HepG2 (cell line): ENCODE data around the gene APOC3. TPM values are rescaled to one million over a fixed set of nuclear protein-coding genes. Genes with fewer than 3 reads are reported as not detected.

Source experiments
- ATAC-seq: fragments of 200-7000 bp; cut with Tn5 transposase; 3 replicates; pipeline ENCODE4 v1.9.1; 2020; ENCODE audit warnings: mild to moderate bottlenecking, moderate library complexity
- BruUV-seq: library from RNA; stranded (reverse); fragments of 400-500 nt; replicated peaks from 2 replicates; lab custom pipeline; 2021; lab: Mats Ljungman, UMichigan
- CTCF ChIA-PET: fragments of 300-600 bp; formaldehyde crosslinking; extraction: SDS; loops from one replicate; lab custom pipeline; 2021; ENCODE audit warnings: low total read pairs, inconsistent platforms, low intra/inter-chr PET ratio; lab: Yijun Ruan, JAX
- POLR2A ChIA-PET: fragments of 350-600 bp; sonication (Branson Sonifier 250); formaldehyde crosslinking; loops from one replicate; lab custom pipeline; 2020; ENCODE audit warnings: antibody characterized with exemption, inconsistent platforms; lab: Yijun Ruan, JAX
- DNase-seq: peaks from one replicate; pipeline ENCODE4 v3.0.0-alpha.2; 2015; ENCODE audit warnings: low spot score
- FAIRE-seq: peaks from 3 replicates; lab custom pipeline; 2011; peaks lifted over from hg19 to GRCh38; lab: Jason Lieb, UNC
- H2AFZ ChIP-seq: one replicate; pipeline ENCODE4 v1.6.1; 2011; ENCODE audit warnings: low read length, inconsistent platforms
- H3K27ac ChIP-seq: fragments of 300-600 bp; 3 replicates; pipeline ENCODE4 v1.8.0; 2011; ENCODE audit warnings: mixed run types, mild to moderate bottlenecking, mixed read lengths, low read length, inconsistent platforms; ENCODE audit not compliant: insufficient read depth; ENCODE audit errors: extremely low read length
- H3K27me3 ChIP-seq, 2 experiments: fragments of 200-600 bp in 1 of 2; 2 replicates in 1 of 2; 3 replicates in 1 of 2; pipeline versions ENCODE4 v1.6.0 to v1.8.0; 2011; ENCODE audit warnings: low read length in 2 of 2, mild to moderate bottlenecking in 2 of 2, moderate library complexity in 2 of 2, inconsistent platforms in 1 of 2; ENCODE audit not compliant: insufficient read depth in 2 of 2, control insufficient read depth in 1 of 2
- H3K36me3 ChIP-seq, 2 experiments: fragments of 200-600 bp in 1 of 2; replicated peaks in 1 of 2; 2 replicates in 1 of 2; 3 replicates in 1 of 2; pipeline versions ENCODE4 v1.5.1 to v1.8.0; 2011; ENCODE audit warnings: low read length in 2 of 2, inconsistent platforms in 1 of 2; ENCODE audit not compliant: insufficient read depth in 2 of 2, control insufficient read depth in 1 of 2
- H3K4me1 ChIP-seq: 2 replicates; pipeline ENCODE4 v1.5.1; 2012; ENCODE audit warnings: low read length, inconsistent platforms; ENCODE audit not compliant: insufficient read depth
- H3K4me2 ChIP-seq: 2 replicates; pipeline ENCODE4 v1.6.0; 2011; ENCODE audit warnings: low read depth, low read length, inconsistent platforms
- H3K4me3 ChIP-seq, 3 experiments: fragments of 200-600 bp in 1 of 3; sonication (generic), shearing (Covaris generic) in 1 of 3; replicated peaks in 1 of 3; 2 replicates each; pipeline ENCODE4 v1.5.1; 2011 to 2016; ENCODE audit warnings: low read length in 3 of 3, inconsistent platforms in 2 of 3, low read depth in 2 of 3, mild to moderate bottlenecking in 2 of 3, control low read depth in 1 of 3, mixed read lengths in 1 of 3; ENCODE audit not compliant: insufficient read depth in 1 of 3
- H3K79me2 ChIP-seq: one replicate; pipeline ENCODE4 v1.6.1; 2011; ENCODE audit warnings: low read length, inconsistent platforms; ENCODE audit not compliant: insufficient read depth
- H3K9ac ChIP-seq: 2 replicates; pipeline ENCODE4 v1.6.0; 2011; ENCODE audit warnings: mild to moderate bottlenecking, low read depth, low read length, inconsistent platforms; ENCODE audit not compliant: insufficient read depth
- H3K9me3 ChIP-seq: 2 replicates; pipeline ENCODE4 v1.5.1; 2012; ENCODE audit warnings: mild to moderate bottlenecking, low read length
- H4K20me1 ChIP-seq: 2 replicates; pipeline ENCODE4 v1.6.0; 2011; ENCODE audit warnings: inconsistent platforms, mild to moderate bottlenecking, low read length, moderate library complexity; ENCODE audit not compliant: insufficient read depth
- ATF7 ChIP-seq, 2 experiments: fragments of 450-650 bp in 1 of 2; sonication (generic) in 1 of 2; formaldehyde crosslinking in 1 of 2; IDR thresholded peaks; 2 replicates each; pipeline versions ENCODE4 v1.4.0 to v1.6.1; 2016 to 2020; ENCODE audit warnings: antibody characterized with exemption in 1 of 2, mild to moderate bottlenecking in 1 of 2, missing genetic modification reagents in 1 of 2
- DNMT3B ChIP-seq: conservative IDR thresholded peaks from 2 replicates; pipeline ENCODE4 v1.6.1; 2016; ENCODE audit warnings: missing biosample characterization, control low read depth
- RARA ChIP-seq: IDR thresholded peaks from 2 replicates; pipeline ENCODE4 v1.6.1; 2016; ENCODE audit warnings: missing genetic modification reagents, missing compliant biosample characterization
- TEAD2 ChIP-seq: sonication (generic); formaldehyde crosslinking; IDR thresholded peaks from 2 replicates; pipeline ENCODE4 v1.9.0; 2021; ENCODE audit warnings: missing genetic modification reagents
- YEATS4 ChIP-seq: sonication (generic); formaldehyde crosslinking; IDR thresholded peaks from 2 replicates; pipeline ENCODE4 v1.4.0; 2020; ENCODE audit warnings: missing genetic modification reagents, borderline replicate concordance
- ZNF124 ChIP-seq: sonication (generic); formaldehyde crosslinking; IDR thresholded peaks from 2 replicates; pipeline ENCODE4 v1.4.0; 2020; ENCODE audit warnings: missing genetic modification reagents
- ZNF563 ChIP-seq: sonication (generic); formaldehyde crosslinking; IDR thresholded peaks from 2 replicates; pipeline ENCODE4 v1.8.0; 2022; ENCODE audit warnings: mild to moderate bottlenecking, moderate library complexity, missing genetic modification reagents
- ZNF598 ChIP-seq: sonication (generic); formaldehyde crosslinking; IDR thresholded peaks from 2 replicates; pipeline ENCODE4 v1.5.1; 2020; ENCODE audit warnings: mild to moderate bottlenecking, missing genetic modification reagents, borderline replicate concordance
- ZNF766 ChIP-seq: sonication (generic); formaldehyde crosslinking; IDR thresholded peaks from 2 replicates; pipeline ENCODE4 v1.5.0; 2020; ENCODE audit warnings: missing genetic modification reagents, borderline replicate concordance
- ZSCAN12 ChIP-seq: sonication (generic); formaldehyde crosslinking; IDR thresholded peaks from 2 replicates; pipeline ENCODE4 v1.9.0; 2021; ENCODE audit warnings: mild to moderate bottlenecking, missing genetic modification reagents
- WGBS: methylation state at CpG from one replicate; pipeline ENCODE4 v1.1.6; 2017; ENCODE audit warnings: low lambda C conversion rate; 5-methylcytosine and 5-hydroxymethylcytosine counted together
- in situ Hi-C: cut with HindIII; loops from 2 replicates; pipeline ENCODE4 v1.10.0; 2017; ENCODE audit warnings: low pct_unique_long_range_greater_than_20kb; ENCODE audit not compliant: extremely low pct_ligation_motif_present
- intact Hi-C: fragments of 100-400 bp; cut with micrococcal nuclease; formaldehyde crosslinking; loops from one replicate; pipeline ENCODE4 v1.10.0; 2022; ENCODE audit not compliant: unreplicated experiment
- polyA plus RNA-seq, 8 experiments: library from polyadenylated mRNA; depleted of rRNA in 3 of 8; stranded (reverse) in 7 of 8; unstranded in 1 of 8; fragments of >200 nt; fragmentation: Illumina TruSeq in 4 of 8; extraction: Trizol in 4 of 8; gene quantifications; 2 replicates each; pipeline versions ENCODE4 v1.2.1 to v1.2.3, GENCODE V29; 2011 to 2016; ENCODE audit warnings: low read depth in 4 of 8, missing spikeins in 1 of 8, mixed read lengths in 1 of 8; ENCODE audit not compliant: insufficient read depth in 1 of 8
- total RNA-seq, 5 experiments: library from RNA; depleted of rRNA; stranded (reverse); fragments of >200 nt; fragmentation: Illumina TruSeq; extraction: Trizol; gene quantifications; 2 replicates each; pipeline ENCODE4 v1.2.3, GENCODE V29; 2016; ENCODE audit warnings: low read depth in 1 of 5
- TF ChIP-seq, protein P1 (sequence below): sonication (generic); formaldehyde crosslinking; IDR thresholded peaks from 2 replicates; pipeline ENCODE4 v1.4.0; 2020; ENCODE audit warnings: missing genetic modification reagents
- TF ChIP-seq, protein P2 (sequence below): sonication (generic); formaldehyde crosslinking; IDR thresholded peaks from 2 replicates; pipeline ENCODE4 v1.4.0; 2020; ENCODE audit warnings: missing genetic modification reagents, borderline replicate concordance

Gene APOC3
- total and polyA plus RNA-seq, 2 of the 13 experiments (the other 11 are each of a cell fraction or from before 2014, with no cell fraction given) = 314 to 687 TPM

DNA sequence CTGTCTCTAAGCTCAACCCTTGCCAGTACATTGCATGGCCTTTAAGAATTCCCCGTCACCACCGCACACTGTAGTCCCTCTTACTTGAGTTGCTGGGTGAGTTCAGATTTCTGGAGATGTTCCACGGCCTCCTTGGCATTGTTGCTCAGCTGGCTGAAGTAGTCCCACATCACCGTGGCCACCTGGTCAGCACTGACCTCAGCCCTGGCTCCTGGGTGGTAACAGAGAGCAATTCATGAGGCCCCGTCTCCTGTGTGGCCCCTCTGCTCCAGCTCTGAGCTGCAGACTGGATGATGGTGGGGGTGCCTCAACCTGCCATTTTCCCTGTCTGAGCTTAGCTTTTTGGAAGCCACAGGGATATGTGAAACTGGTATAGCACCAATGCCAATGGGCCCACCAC lies 7.1 kb upstream of the APOC3 start:
- peaks cover 61% of the 10 kb centered on the region for H3K4me1 ChIP-seq
- DNase-seq = no peak
- no TSS peak for BruUV-seq
- CTCF ChIA-PET = no interaction called here
- H3K27me3 ChIP-seq = no peaks in the 10 kb centered on the region
- H3K79me2 ChIP-seq = no peaks in the 10 kb centered on the region
- POLR2A ChIA-PET = interaction anchor here (8.7 to 18.4 kb wide), 4 partner anchors 9 to 29 kb away, joined by 105 to 1365 read pairs (median 570); partner anchors contain the start of genes APOA1, APOA5 and ZPR1
- H3K36me3 ChIP-seq = no peaks in the 10 kb centered on the region
- no peak for FAIRE-seq
- no peak overlapping the region for H2AFZ ChIP-seq
- no peak overlapping the region for H3K9ac ChIP-seq
- no peak overlapping the region for H3K4me3 ChIP-seq
- intact Hi-C loops (no loop called here), in situ Hi-C loops (no loop called here)
- WGBS = 80% methylated on average over 3 of the region's 5 CpGs
- H3K4me2 ChIP-seq = no peak overlapping the region
- no peak overlapping the region for H3K27ac ChIP-seq
- H3K9me3 ChIP-seq = no peaks in the 10 kb centered on the region
- H4K20me1 ChIP-seq = no peaks in the 10 kb centered on the region
- TF ChIP-seq TEAD2 (CRISPR knock-in tag) (no peak), ZNF598 (CRISPR knock-in tag) (0 out of 2 replicates have a peak, but pooled peaks have one; percentile 68), ZNF563 (CRISPR knock-in tag) (no peak)
- TF ChIP-seq, protein P1, sequence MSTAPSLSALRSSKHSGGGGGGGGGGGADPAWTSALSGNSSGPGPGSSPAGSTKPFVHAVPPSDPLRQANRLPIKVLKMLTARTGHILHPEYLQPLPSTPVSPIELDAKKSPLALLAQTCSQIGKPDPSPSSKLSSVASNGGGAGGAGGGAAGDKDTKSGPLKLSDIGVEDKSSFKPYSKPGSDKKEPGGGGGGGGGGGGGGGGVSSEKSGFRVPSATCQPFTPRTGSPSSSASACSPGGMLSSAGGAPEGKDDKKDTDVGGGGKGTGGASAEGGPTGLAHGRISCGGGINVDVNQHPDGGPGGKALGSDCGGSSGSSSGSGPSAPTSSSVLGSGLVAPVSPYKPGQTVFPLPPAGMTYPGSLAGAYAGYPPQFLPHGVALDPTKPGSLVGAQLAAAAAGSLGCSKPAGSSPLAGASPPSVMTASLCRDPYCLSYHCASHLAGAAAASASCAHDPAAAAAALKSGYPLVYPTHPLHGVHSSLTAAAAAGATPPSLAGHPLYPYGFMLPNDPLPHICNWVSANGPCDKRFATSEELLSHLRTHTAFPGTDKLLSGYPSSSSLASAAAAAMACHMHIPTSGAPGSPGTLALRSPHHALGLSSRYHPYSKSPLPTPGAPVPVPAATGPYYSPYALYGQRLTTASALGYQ (CRISPR knock-in tag) = no peak
- ATAC-seq = no peak

DNA sequence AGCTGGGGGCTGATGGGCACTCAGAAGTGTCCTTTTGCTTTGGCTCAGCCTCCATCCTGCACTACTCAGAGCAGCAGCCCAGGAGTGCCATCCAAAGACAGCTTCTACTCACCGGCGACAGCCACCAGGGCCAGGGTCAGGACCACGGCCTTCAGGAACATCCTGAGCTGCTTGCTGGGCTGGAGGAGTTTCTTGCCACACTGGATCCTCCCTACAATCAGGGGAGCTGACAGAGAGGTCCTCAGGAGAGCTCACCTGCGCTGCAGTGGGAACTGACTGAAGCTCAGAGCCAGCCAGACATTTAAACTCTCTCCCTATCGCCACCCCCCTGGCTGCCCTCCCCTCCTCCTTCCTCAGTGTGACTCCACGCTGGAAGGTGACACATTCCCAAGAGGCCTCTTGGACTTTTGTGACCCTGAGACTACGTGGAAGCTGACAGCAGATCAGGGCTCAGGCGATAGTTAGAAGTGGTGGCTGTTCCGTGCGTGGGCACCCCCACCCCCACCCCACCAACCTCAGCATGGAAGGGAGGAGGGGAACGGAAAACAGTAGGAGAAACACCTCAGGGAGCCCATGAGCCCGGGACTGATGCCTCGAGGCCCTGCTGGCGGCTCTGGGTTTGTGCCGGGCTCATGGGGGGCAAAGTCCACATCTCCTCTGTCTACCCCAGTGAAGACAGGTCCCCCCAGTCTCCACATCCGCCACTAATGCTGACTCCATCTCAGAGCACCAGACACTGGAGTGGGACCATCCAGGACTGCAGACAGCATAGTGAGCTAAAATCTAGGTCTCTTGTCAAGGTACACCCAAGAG lies 6.5 kb upstream of the APOC3 start, which contains the start of gene APOA4:
Gene APOA4, minus strand, starts transcription at position 274 of the 813 bp plus-strand sequence. Its CDS starts 113 bp downstream, at position 161.
- no peak for FAIRE-seq
- Histone ChIP-seq H4K20me1 (no peaks in the 10 kb centered on the region), H3K9me3 (no peaks in the 10 kb centered on the region), H3K4me2 (peak within 1 kb of the TSS; percentile 50), H3K4me3 (no peak within 1 kb of the TSS), H3K36me3 (no peaks in the 10 kb centered on the region), H3K27me3 (no peaks in the 10 kb centered on the region), H3K9ac (0 out of 2 replicates have a peak within 1 kb of the TSS, but pooled peaks have one; percentile 23), H3K27ac (peak within 1 kb of the TSS; percentile 29), H2AFZ (peak within 1 kb of the TSS; percentile 17), H3K79me2 (no peaks in the 10 kb centered on the region), H3K4me1 (peaks cover 65% of the 10 kb centered on the region)
- in situ Hi-C loops = no loop called here
- intact Hi-C loops = no loop called here
- no TSS peak for BruUV-seq
- no peak for DNase-seq
- ATAC-seq = no peak
- POLR2A ChIA-PET = interaction anchor here (1.4 to 18.4 kb wide), 5 partner anchors 7 to 29 kb away, joined by 3 to 1365 read pairs (median 361); partner anchors contain the start of genes APOA1, APOA5 and ZPR1
- CTCF ChIA-PET = no interaction called here
- WGBS = 37% methylated on average over 5 of the region's 16 CpGs
- TF ChIP-seq ATF7 (IDR thresholded peaks at IDR 0.05) (no peak), ATF7 (CRISPR knock-in tag; IDR thresholded peaks at IDR 0.05) (no peak), YEATS4 (CRISPR knock-in tag) (no peak), ZNF124 (CRISPR knock-in tag) (no peak), RARA (0 out of 2 replicates have a peak, but pooled peaks have one; percentile 15), ZSCAN12 (CRISPR knock-in tag) (no peak), ZNF766 (CRISPR knock-in tag) (no peak), DNMT3B (no peak)
- TF ChIP-seq, protein P2, sequence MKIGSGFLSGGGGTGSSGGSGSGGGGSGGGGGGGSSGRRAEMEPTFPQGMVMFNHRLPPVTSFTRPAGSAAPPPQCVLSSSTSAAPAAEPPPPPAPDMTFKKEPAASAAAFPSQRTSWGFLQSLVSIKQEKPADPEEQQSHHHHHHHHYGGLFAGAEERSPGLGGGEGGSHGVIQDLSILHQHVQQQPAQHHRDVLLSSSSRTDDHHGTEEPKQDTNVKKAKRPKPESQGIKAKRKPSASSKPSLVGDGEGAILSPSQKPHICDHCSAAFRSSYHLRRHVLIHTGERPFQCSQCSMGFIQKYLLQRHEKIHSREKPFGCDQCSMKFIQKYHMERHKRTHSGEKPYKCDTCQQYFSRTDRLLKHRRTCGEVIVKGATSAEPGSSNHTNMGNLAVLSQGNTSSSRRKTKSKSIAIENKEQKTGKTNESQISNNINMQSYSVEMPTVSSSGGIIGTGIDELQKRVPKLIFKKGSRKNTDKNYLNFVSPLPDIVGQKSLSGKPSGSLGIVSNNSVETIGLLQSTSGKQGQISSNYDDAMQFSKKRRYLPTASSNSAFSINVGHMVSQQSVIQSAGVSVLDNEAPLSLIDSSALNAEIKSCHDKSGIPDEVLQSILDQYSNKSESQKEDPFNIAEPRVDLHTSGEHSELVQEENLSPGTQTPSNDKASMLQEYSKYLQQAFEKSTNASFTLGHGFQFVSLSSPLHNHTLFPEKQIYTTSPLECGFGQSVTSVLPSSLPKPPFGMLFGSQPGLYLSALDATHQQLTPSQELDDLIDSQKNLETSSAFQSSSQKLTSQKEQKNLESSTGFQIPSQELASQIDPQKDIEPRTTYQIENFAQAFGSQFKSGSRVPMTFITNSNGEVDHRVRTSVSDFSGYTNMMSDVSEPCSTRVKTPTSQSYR (CRISPR knock-in tag) = peak; percentile 13; the same call in 1 of the 2 replicates
